Gastroesophageal sphincter (tissue), 3 donors: ENCODE measurements around the gene RXRA.
A peak's percentile ranks its signal among the peaks of the same experiment; 100 is the strongest.

Source experiments
- CTCF ChIP-seq, 4 experiments: fragments of 200-600 bp in 2 of 4; fragments of 450-650 bp in 2 of 4; sonication (generic) in 1 of 4; IDR thresholded peaks; one replicate each; pipeline ENCODE4 v1.5.1; 2017 to 2019; ENCODE audit warnings: antibody characterized with exemption in 4 of 4, mild to moderate bottlenecking in 2 of 4, moderate library complexity in 2 of 4
- POLR2A ChIP-seq, 2 donors: fragments of 450-650 bp; IDR thresholded peaks; one replicate each; pipeline ENCODE4 v1.6.1; 2017; ENCODE audit warnings: antibody characterized with exemption in 2 of 2, mild to moderate bottlenecking in 2 of 2, moderate library complexity in 1 of 2

DNA sequence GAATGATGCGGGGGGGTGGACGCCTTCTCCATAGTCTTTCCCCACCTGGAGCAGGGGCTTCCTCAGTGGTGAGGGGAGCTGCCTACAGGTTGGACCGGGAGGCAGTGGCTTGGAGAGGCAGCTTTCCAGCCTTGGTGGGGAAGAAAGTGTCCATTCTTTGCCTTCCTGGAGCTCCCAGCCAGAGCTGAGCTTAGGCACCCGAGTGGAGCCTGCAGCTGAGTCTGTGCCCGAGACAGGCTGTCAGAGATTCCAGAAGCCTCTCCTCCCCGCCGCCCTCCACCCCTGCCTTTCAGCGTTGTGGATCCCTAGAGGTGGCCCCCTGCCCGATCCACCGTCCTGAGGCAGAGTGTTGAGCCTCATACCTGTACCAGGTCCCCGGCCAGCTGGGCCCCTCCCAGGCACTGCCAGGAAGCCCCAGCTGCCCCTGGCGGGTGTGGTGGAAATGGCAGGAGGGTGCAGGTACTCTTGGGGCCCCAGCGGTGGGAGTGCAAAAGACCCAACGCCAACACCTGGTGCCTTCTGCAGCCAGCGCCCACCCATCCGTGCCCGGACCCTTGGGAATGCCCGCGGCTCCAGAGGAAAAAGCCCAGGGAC is 112.0 kb downstream of the RXRA start:
- TF ChIP-seq CTCF (IDR thresholded peaks at IDR 0.05) = peak in 2 of 4 experiments; percentile 6 to 41
- no peak for TF ChIP-seq POLR2A (IDR thresholded peaks at IDR 0.05)
